Measurements from ENCODE around the gene CYTH3.
A peak's percentile ranks its signal among the peaks of the same experiment; 100 is the strongest.

CYTH3 gene

DNA sequence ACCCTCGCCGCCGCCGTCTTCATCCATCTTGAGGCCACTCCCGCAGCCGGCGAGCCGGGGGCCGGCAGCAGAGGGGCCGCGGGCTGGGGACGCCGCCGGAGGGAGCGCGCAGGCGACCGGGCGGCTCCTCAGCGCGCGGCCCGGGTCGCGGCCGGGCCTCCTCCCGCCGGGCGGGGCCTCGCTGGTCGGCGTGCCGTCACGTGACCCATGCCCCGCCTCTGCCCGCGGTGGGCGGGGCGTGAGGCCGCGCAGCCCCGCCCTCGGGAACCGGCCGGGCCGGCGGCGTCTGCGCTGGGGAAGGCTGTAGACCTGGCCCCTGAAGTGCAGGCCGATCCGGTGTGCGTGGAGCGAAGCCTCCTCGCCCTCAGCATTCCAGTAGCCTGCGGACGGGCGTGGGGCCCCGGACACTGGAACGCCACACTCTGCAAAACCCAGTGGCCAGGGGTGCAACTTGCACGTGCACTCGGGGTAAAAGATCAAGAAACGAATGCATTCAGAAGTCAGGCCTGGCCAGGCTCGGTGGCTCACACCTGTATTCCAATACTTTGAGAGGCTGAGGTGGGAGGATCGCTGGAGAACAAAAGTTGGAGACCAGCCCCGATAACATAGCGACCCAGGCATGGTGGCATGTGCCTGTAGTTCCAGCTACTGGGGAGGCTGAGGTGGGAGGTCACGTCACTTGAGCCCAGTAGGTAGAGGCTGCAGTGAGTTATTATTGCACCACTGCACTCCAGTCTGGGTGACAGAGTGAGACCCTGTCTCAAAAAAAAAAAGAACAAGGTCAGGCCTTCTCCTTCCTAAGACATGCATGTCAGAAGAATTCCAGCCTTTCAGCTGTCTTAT, at the start of gene CYTH3:
CYTH3 (minus strand) TSS at position 144 of the 843 bp plus-strand sequence; CDS start at position 27, 117 bp downstream.
- peaks cover 12% of the 10 kb centered on the region for H3K27me3 Mint-ChIP-seq (ENCODE audit: low read depth)
- H3K4me3 Mint-ChIP-seq = peak within 1 kb of the TSS; percentile 93 to 98 (median 94)
- H3K27ac Mint-ChIP-seq = peak within 1 kb of the TSS; percentile 54 to 76 (median 71)
- TF ChIP-seq CTCF (IDR thresholded peaks at IDR 0.05; ENCODE audit: unreplicated experiment in 3 of 3) = no peak
- no peaks in the 10 kb centered on the region for H3K9me3 Mint-ChIP-seq
- no peaks in the 10 kb centered on the region for H3K36me3 Mint-ChIP-seq (ENCODE audit: low read depth)
- H3K4me1 Mint-ChIP-seq = peaks cover 39% of the 10 kb centered on the region

DNA sequence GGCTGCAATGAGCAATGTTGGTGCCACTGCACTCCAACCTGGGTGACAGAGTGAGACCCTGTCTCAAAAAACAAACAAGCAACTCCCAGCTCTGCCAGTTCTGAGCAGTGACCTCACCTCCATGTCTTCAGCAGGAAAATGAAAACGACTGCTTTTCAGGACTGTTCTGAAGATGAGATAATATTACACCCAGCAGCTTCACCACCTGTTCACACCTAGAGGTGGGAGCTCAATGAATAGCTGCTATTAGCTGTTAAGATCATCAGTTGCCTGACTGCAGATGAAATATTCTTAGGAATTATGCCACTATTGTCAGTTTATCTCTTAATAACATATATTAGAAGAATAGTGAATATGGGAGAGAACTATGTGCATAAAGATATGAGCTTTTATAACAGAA, 48.4 kb upstream of the CYTH3 start:
- Mint-ChIP-seq H3K27ac (no peak overlapping the region), H3K36me3 (ENCODE audit: low read depth) (no peaks in the 10 kb centered on the region), H3K4me3 (no peak overlapping the region), H3K9me3 (no peaks in the 10 kb centered on the region), H3K4me1 (peaks cover 10% of the 10 kb centered on the region), H3K27me3 (ENCODE audit: low read depth) (no peaks in the 10 kb centered on the region)
- TF ChIP-seq CTCF (IDR thresholded peaks at IDR 0.05; ENCODE audit: unreplicated experiment in 3 of 3) = no peak

DNA sequence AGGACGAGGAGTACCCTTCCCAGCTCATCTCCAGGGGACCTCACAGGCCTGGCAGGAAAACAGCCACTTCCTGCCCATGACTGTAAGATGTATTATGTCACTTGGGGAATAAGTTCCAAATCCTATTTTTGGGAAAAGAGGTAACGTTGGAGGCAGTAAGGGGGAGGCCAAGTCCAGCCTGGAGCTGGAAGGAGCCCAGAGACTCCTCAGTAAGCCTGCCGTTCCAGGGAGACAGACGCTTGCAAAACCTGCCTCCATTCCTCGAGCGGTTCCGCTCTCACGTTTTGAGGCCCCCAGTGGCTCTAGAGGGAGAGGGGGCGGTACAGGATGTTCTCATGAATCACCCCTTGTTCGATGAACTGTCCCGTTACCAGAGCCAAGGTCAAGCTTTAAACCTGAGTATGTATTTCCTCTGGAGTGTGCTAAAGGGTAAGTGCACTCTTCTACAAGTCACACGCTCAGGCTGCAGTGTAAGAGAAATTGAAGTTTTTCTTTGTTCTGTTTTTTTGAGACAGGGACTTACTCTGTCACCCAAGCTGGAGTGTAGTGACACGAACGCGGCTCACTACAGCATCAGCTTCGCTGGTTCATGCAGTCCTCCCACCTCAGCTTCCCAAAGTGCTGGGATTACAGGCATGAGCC, 45.5 kb upstream of the CYTH3 start:
- Mint-ChIP-seq H3K9me3 (no peaks in the 10 kb centered on the region), H3K36me3 (ENCODE audit: low read depth) (no peaks in the 10 kb centered on the region), H3K4me1 (peaks cover 10% of the 10 kb centered on the region), H3K4me3 (peak overlapping the region; percentile 23 to 30 (median 29)), H3K27ac (peak overlapping the region; percentile 86 to 96 (median 92)), H3K27me3 (ENCODE audit: low read depth) (no peaks in the 10 kb centered on the region)
- TF ChIP-seq CTCF (IDR thresholded peaks at IDR 0.05; ENCODE audit: unreplicated experiment in 3 of 3) = no peak

- H3K9me3 Mint-ChIP-seq = no peaks in the 10 kb centered on the region
- H3K4me3 Mint-ChIP-seq = no peak overlapping the region
- no peaks in the 10 kb centered on the region for H3K36me3 Mint-ChIP-seq (ENCODE audit: low read depth)
- H3K27ac Mint-ChIP-seq = peak overlapping the region in 1 of 3 experiments; percentile 68
- no peaks in the 10 kb centered on the region for H3K27me3 Mint-ChIP-seq (ENCODE audit: low read depth)
- peaks cover 10% of the 10 kb centered on the region for H3K4me1 Mint-ChIP-seq
- no peak for TF ChIP-seq CTCF (IDR thresholded peaks at IDR 0.05; ENCODE audit: unreplicated experiment in 3 of 3)
These were observed 43.8 kb upstream of the CYTH3 start for GRCh38 chr7:6316226-6316625.

GRCh38 chr7:6315746-6316145, 43.3 kb upstream of the CYTH3 start:
- Mint-ChIP-seq H3K4me1 (peaks cover 10% of the 10 kb centered on the region), H3K27ac (peak overlapping the region in 2 of 3 experiments; percentile 68 to 84), H3K36me3 (ENCODE audit: low read depth) (no peaks in the 10 kb centered on the region), H3K27me3 (ENCODE audit: low read depth) (no peaks in the 10 kb centered on the region), H3K4me3 (no peak overlapping the region), H3K9me3 (no peaks in the 10 kb centered on the region)
- no peak for TF ChIP-seq CTCF (IDR thresholded peaks at IDR 0.05; ENCODE audit: unreplicated experiment in 3 of 3)
